HEK293 (cell line): ENCODE results near the gene HES5.

Experiments
- CTCF ChIA-PET: fragments of 350-600 bp; formaldehyde crosslinking; extraction: SDS; loops from one replicate; lab custom pipeline; 2021; ENCODE audit warnings: antibody characterized with exemption; lab: Yijun Ruan, JAX
- POLR2A ChIA-PET: fragments of 300-600 bp; formaldehyde crosslinking; extraction: SDS; loops from one replicate; lab custom pipeline; 2020; ENCODE audit warnings: antibody characterized with exemption, inconsistent platforms; lab: Yijun Ruan, JAX
- H3K27ac ChIP-seq: fragments of 200-500 bp; sonication (Bioruptor generic); 2 replicates; pipeline ENCODE4 v1.5.1; 2014; ENCODE audit warnings: low read depth, low read length, control low read depth, inconsistent platforms; ENCODE audit errors: extremely low read depth
- H3K36me3 ChIP-seq, 2 experiments: fragments of 200-500 bp in 1 of 2; sonication (Bioruptor generic) in 1 of 2; 1 replicate in 1 of 2; 2 replicates in 1 of 2; pipeline ENCODE4 v1.5.1; 2014 to 2017; ENCODE audit warnings: inconsistent platforms in 2 of 2, low read length in 2 of 2; ENCODE audit not compliant: control insufficient read depth in 2 of 2, insufficient read depth in 1 of 2
- H3K4me1 ChIP-seq: fragments of 200-500 bp; sonication (Bioruptor generic); 2 replicates; pipeline ENCODE4 v1.5.1; 2014; ENCODE audit warnings: mild to moderate bottlenecking, low read length, inconsistent platforms; ENCODE audit not compliant: control insufficient read depth, insufficient read depth
- H3K4me3 ChIP-seq: 2 replicates; pipeline ENCODE4 v1.5.1; 2011; ENCODE audit warnings: low read depth, mild to moderate bottlenecking, control low read depth, low read length, moderate library complexity
- H3K9me3 ChIP-seq: fragments of 200-500 bp; sonication (Bioruptor generic); 2 replicates; pipeline ENCODE4 v1.5.1; 2014; ENCODE audit warnings: low read depth, low read length, inconsistent platforms; ENCODE audit not compliant: control insufficient read depth, insufficient read depth
- ATF2 ChIP-seq: fragments of 450-650 bp; formaldehyde crosslinking; IDR thresholded peaks from 2 replicates; pipeline ENCODE4 v1.5.1; 2016; ENCODE audit warnings: missing biosample characterization, missing genetic modification characterization, low read depth
- GLI2 ChIP-seq: fragments of 450-650 bp; formaldehyde crosslinking; IDR thresholded peaks from 2 replicates; pipeline ENCODE4; 2017; ENCODE audit warnings: missing biosample characterization, missing genetic modification characterization, low read depth, borderline replicate concordance
- KLF1 ChIP-seq: fragments of 450-650 bp; formaldehyde crosslinking; IDR thresholded peaks from 2 replicates; pipeline ENCODE4 v1.5.1; 2016; ENCODE audit warnings: missing biosample characterization, missing genetic modification characterization
- KLF10 ChIP-seq: fragments of 450-650 bp; IDR thresholded peaks from 2 replicates; pipeline ENCODE4 v1.5.1; 2018; ENCODE audit warnings: missing biosample characterization, mild to moderate bottlenecking, missing genetic modification characterization
- KLF17 ChIP-seq: fragments of 450-650 bp; formaldehyde crosslinking; IDR thresholded peaks from 2 replicates; pipeline ENCODE4 v1.5.1; 2016; ENCODE audit warnings: missing biosample characterization, missing genetic modification characterization
- MZF1 ChIP-seq: fragments of 450-650 bp; formaldehyde crosslinking; IDR thresholded peaks from 2 replicates; pipeline ENCODE4 v1.5.1; 2017; ENCODE audit warnings: missing biosample characterization, missing genetic modification characterization, borderline replicate concordance
- WT1 ChIP-seq: fragments of 450-650 bp; formaldehyde crosslinking; IDR thresholded peaks from 2 replicates; pipeline ENCODE4 v1.5.1; 2016; ENCODE audit warnings: missing biosample characterization, missing genetic modification characterization
- ZBTB20 ChIP-seq: fragments of 450-650 bp; formaldehyde crosslinking; IDR thresholded peaks from 2 replicates; pipeline ENCODE4 v1.5.1; 2016; ENCODE audit warnings: missing biosample characterization, missing genetic modification characterization
- ZNF140 ChIP-seq: fragments of 450-650 bp; formaldehyde crosslinking; IDR thresholded peaks from 2 replicates; pipeline ENCODE4 v1.5.1; 2016; ENCODE audit warnings: missing biosample characterization, missing genetic modification characterization
- ZNF202 ChIP-seq: fragments of 450-650 bp; formaldehyde crosslinking; IDR thresholded peaks from 2 replicates; pipeline ENCODE4 v1.5.1; 2016; ENCODE audit warnings: missing biosample characterization, missing genetic modification characterization, borderline replicate concordance
- ZNF335 ChIP-seq: fragments of 450-650 bp; formaldehyde crosslinking; conservative IDR thresholded peaks from 2 replicates; pipeline ENCODE4 v1.5.1; 2016; ENCODE audit warnings: missing biosample characterization, missing genetic modification characterization
- ZNF398 ChIP-seq: fragments of 450-650 bp; formaldehyde crosslinking; IDR thresholded peaks from 2 replicates; pipeline ENCODE4 v1.5.1; 2017; ENCODE audit warnings: missing biosample characterization, missing genetic modification characterization
- ZNF433 ChIP-seq: fragments of 450-650 bp; formaldehyde crosslinking; IDR thresholded peaks from 2 replicates; pipeline ENCODE4 v1.5.1; 2016; ENCODE audit warnings: missing biosample characterization, missing genetic modification characterization, low read depth
- ZNF488 ChIP-seq: fragments of 450-650 bp; formaldehyde crosslinking; IDR thresholded peaks from 2 replicates; pipeline ENCODE4 v1.5.1; 2016; ENCODE audit warnings: missing biosample characterization, missing genetic modification characterization
- ZNF571 ChIP-seq: fragments of 450-650 bp; formaldehyde crosslinking; IDR thresholded peaks from 2 replicates; pipeline ENCODE4 v1.5.0; 2017; ENCODE audit warnings: missing biosample characterization, missing genetic modification characterization
- ZNF629 ChIP-seq: fragments of 450-650 bp; formaldehyde crosslinking; IDR thresholded peaks from 2 replicates; pipeline ENCODE4 v1.5.1; 2017; ENCODE audit warnings: missing biosample characterization, missing genetic modification characterization
- ZNF658 ChIP-seq: fragments of 450-650 bp; formaldehyde crosslinking; IDR thresholded peaks from 2 replicates; pipeline ENCODE4; 2016; ENCODE audit warnings: missing biosample characterization, missing genetic modification characterization
- ZNF768 ChIP-seq: fragments of 450-650 bp; formaldehyde crosslinking; IDR thresholded peaks from 2 replicates; pipeline ENCODE4 v1.5.1; 2018; ENCODE audit warnings: missing biosample characterization, mild to moderate bottlenecking, missing genetic modification characterization
- ZNF791 ChIP-seq: fragments of 450-650 bp; formaldehyde crosslinking; IDR thresholded peaks from 2 replicates; pipeline ENCODE4 v1.5.1; 2016; ENCODE audit warnings: missing biosample characterization, missing genetic modification characterization
- ZNF792 ChIP-seq: fragments of 450-650 bp; formaldehyde crosslinking; IDR thresholded peaks from 2 replicates; pipeline ENCODE4 v1.5.1; 2016; ENCODE audit warnings: missing biosample characterization, missing genetic modification characterization

Gene HES5

GRCh38 chr1:2558420-2558819, 28.4 kb upstream of the HES5 start:
- no peaks in the 10 kb centered on the region for H3K36me3 ChIP-seq
- no peak overlapping the region for H3K27ac ChIP-seq
- ChIA-PET POLR2A (no interaction called here), CTCF (interaction anchor here (0.5 kb wide), 1 partner anchor 858 kb away, joined by 3 read pairs; no protein-coding TSS in a partner anchor)
- H3K9me3 ChIP-seq: no peaks in the 10 kb centered on the region
- TF ChIP-seq ZNF488 (tag by site-specific recombination) (no peak), KLF17 (tag by site-specific recombination) (no peak), ZNF433 (tag by site-specific recombination) (no peak), ZNF398 (tag by site-specific recombination) (no peak), MZF1 (tag by site-specific recombination) (no peak), ZNF792 (tag by site-specific recombination) (no peak), GLI2 (tag by site-specific recombination) (no peak), WT1 (tag by site-specific recombination) (no peak), ZNF658 (no peak), ZNF629 (tag by site-specific recombination) (no peak), ZNF202 (tag by site-specific recombination) (no peak)
- H3K4me3 ChIP-seq: no peak overlapping the region
- no peaks in the 10 kb centered on the region for H3K4me1 ChIP-seq

- POLR2A ChIA-PET: no interaction called here
- H3K36me3 ChIP-seq: no peaks in the 10 kb centered on the region
- no peaks in the 10 kb centered on the region for H3K4me1 ChIP-seq
- CTCF ChIA-PET: interaction anchor here (0.5 kb wide), 1 partner anchor 859 kb away, joined by 3 read pairs; no protein-coding TSS in a partner anchor
- no peak overlapping the region for H3K27ac ChIP-seq
- no peak for TF ChIP-seq KLF10 (tag by site-specific recombination)
- no peak for TF ChIP-seq ZBTB20 (tag by site-specific recombination)
- no peak for TF ChIP-seq ZNF791 (tag by site-specific recombination)
- TF ChIP-seq ZNF335 (tag by site-specific recombination): no peak
- TF ChIP-seq ZNF140: no peak
- TF ChIP-seq KLF1 (tag by site-specific recombination): no peak
- TF ChIP-seq ZNF768 (tag by site-specific recombination): no peak
- TF ChIP-seq ZNF629 (tag by site-specific recombination): no peak
- TF ChIP-seq ATF2 (tag by site-specific recombination): no peak
- no peak for TF ChIP-seq ZNF571 (tag by site-specific recombination)
- H3K9me3 ChIP-seq: no peaks in the 10 kb centered on the region
- no peak overlapping the region for H3K4me3 ChIP-seq
These were observed 27.7 kb upstream of the HES5 start for GRCh38 chr1:2557482-2558400.
